DND-41 (cell line): ENCODE measurements around the gene ZIC4.

Experiments
- ATAC-seq: fragments of 200-7000 bp; cut with Tn5 transposase; 3 replicates; pipeline ENCODE4 v1.9.1; 2021; ENCODE audit warnings: low read depth; ENCODE audit not compliant: insufficient read depth
- DNase-seq: peaks from one replicate; pipeline ENCODE4 v3.0.0-alpha.2; 2020
- H2AFZ ChIP-seq: 2 replicates; pipeline ENCODE4 v1.6.0; 2012; ENCODE audit warnings: low read depth, low read length
- H3K27ac ChIP-seq: 2 replicates; pipeline ENCODE4 v1.5.1; 2012; ENCODE audit warnings: low read length, inconsistent platforms
- H3K27me3 ChIP-seq: fragments of 200-600 bp; sonication (generic); 2 replicates; pipeline ENCODE4 v1.6.0; 2012; ENCODE audit warnings: low read length, mild to moderate bottlenecking, inconsistent platforms; ENCODE audit not compliant: insufficient read depth, poor library complexity
- H3K36me3 ChIP-seq: 2 replicates; pipeline ENCODE4 v1.5.1; 2012; ENCODE audit warnings: low read length, inconsistent platforms; ENCODE audit not compliant: insufficient read depth
- H3K4me1 ChIP-seq: 2 replicates; pipeline ENCODE4 v1.5.1; 2012; ENCODE audit warnings: mild to moderate bottlenecking, low read length; ENCODE audit not compliant: insufficient read depth
- H3K4me2 ChIP-seq: 2 replicates; pipeline ENCODE4 v1.6.0; 2012; ENCODE audit warnings: mild to moderate bottlenecking, moderate library complexity, low read length, inconsistent platforms; ENCODE audit not compliant: insufficient read depth
- H3K4me3 ChIP-seq, 2 experiments: fragments of 200-600 bp in 1 of 2; shearing (Covaris generic) in 1 of 2; 2 replicates each; pipeline ENCODE4 v1.5.1; 2012 to 2016; ENCODE audit warnings: inconsistent platforms in 2 of 2, low read length in 2 of 2, mild to moderate bottlenecking in 2 of 2, low read depth in 1 of 2, moderate library complexity in 1 of 2
- H3K79me2 ChIP-seq: 2 replicates; pipeline ENCODE4 v1.6.0; 2012; ENCODE audit warnings: low read length, inconsistent platforms; ENCODE audit not compliant: insufficient read depth
- H3K9ac ChIP-seq: 2 replicates; pipeline ENCODE4 v1.6.0; 2012; ENCODE audit warnings: low read depth, mild to moderate bottlenecking, inconsistent platforms, low read length, moderate library complexity
- H3K9me3 ChIP-seq: 2 replicates; pipeline ENCODE4 v1.5.1; 2012; ENCODE audit warnings: low read length, moderate library complexity, mild to moderate bottlenecking, inconsistent platforms; ENCODE audit not compliant: insufficient read depth, severe bottlenecking
- H4K20me1 ChIP-seq: 2 replicates; pipeline ENCODE4 v1.6.0; 2012; ENCODE audit warnings: low read length; ENCODE audit not compliant: insufficient read depth
- CTCF ChIP-seq: IDR thresholded peaks from 2 replicates; pipeline ENCODE4 v1.5.1; 2012; ENCODE audit warnings: borderline replicate concordance, low read length, moderate library complexity, mild to moderate bottlenecking; ENCODE audit not compliant: poor library complexity, severe bottlenecking; ENCODE audit errors: extremely low read depth
- EZH2 ChIP-seq: IDR thresholded peaks from 3 replicates; pipeline ENCODE4 v1.6.1; 2012; ENCODE audit warnings: borderline replicate concordance, low read depth, mild to moderate bottlenecking, moderate library complexity, low read length, inconsistent platforms; ENCODE audit not compliant: severe bottlenecking

The ZIC4 gene

DNA sequence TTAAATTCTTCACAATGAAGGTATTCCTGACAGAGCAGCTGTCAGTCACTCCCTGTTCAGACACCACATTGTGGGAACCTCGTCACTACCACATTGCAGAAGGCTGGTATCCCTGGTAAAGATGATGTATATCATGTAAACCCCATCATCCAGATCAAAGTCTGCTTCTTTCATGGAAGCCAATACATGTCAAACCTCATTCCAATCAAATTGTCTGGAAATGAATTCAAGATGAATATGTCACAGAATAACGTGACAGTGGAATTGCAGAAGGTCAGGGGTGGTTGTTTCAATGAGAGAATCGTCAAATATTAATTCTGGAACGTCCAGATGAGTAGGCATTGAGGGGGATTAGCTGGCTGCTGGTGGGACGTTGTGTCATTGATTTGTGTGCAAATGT, 4.2 kb downstream of the ZIC4 start:
- Histone ChIP-seq H3K36me3 (no peaks in the 10 kb centered on the region), H3K27me3 (no peaks in the 10 kb centered on the region), H3K9ac (no peak overlapping the region), H3K4me1 (no peaks in the 10 kb centered on the region), H3K4me2 (no peak overlapping the region), H2AFZ (no peak overlapping the region), H3K79me2 (no peaks in the 10 kb centered on the region), H3K27ac (no peak overlapping the region), H3K9me3 (peaks cover 3% of the 10 kb centered on the region), H4K20me1 (no peaks in the 10 kb centered on the region), H3K4me3 (no peak overlapping the region)
- no peak for DNase-seq
- ATAC-seq = no peak
- TF ChIP-seq EZH2 = no peak
- TF ChIP-seq CTCF = no peak

- no peaks in the 10 kb centered on the region for H4K20me1 ChIP-seq
Measured at GRCh38 chr3:147401421-147401820, 4.9 kb downstream of the ZIC4 start.

GRCh38 chr3:147400999-147401398, 5.3 kb downstream of the ZIC4 start:
- H4K20me1 ChIP-seq = no peaks in the 10 kb centered on the region
- H3K27me3 ChIP-seq = no peaks in the 10 kb centered on the region
- H3K4me2 ChIP-seq = no peak overlapping the region
- no peaks in the 10 kb centered on the region for H3K4me1 ChIP-seq
- H2AFZ ChIP-seq = no peak overlapping the region
- no peak overlapping the region for H3K27ac ChIP-seq
- ATAC-seq (no peak), DNase-seq (no peak)
- peaks cover 7% of the 10 kb centered on the region for H3K9me3 ChIP-seq
- no peak overlapping the region for H3K4me3 ChIP-seq
- no peak overlapping the region for H3K9ac ChIP-seq
- TF ChIP-seq CTCF (no peak), EZH2 (no peak)
- no peaks in the 10 kb centered on the region for H3K79me2 ChIP-seq
- H3K36me3 ChIP-seq = no peaks in the 10 kb centered on the region

More at GRCh38 chr3:147401421-147401820, 4.9 kb downstream of the ZIC4 start:
- Histone ChIP-seq H2AFZ (no peak overlapping the region), H3K9ac (no peak overlapping the region), H3K27me3 (no peaks in the 10 kb centered on the region), H3K4me2 (no peak overlapping the region), H3K36me3 (no peaks in the 10 kb centered on the region), H3K79me2 (no peaks in the 10 kb centered on the region), H3K4me1 (no peaks in the 10 kb centered on the region), H3K4me3 (no peak overlapping the region), H3K27ac (no peak overlapping the region), H3K9me3 (peaks cover 4% of the 10 kb centered on the region)
- no peak for TF ChIP-seq EZH2
- TF ChIP-seq CTCF = no peak
- DNase-seq = no peak
- ATAC-seq = no peak

GRCh38 chr3:147400111-147400510, 6.2 kb downstream of the ZIC4 start:
- ATAC-seq (no peak), DNase-seq (no peak)
- no peaks in the 10 kb centered on the region for H3K79me2 ChIP-seq
- H4K20me1 ChIP-seq = no peaks in the 10 kb centered on the region
- no peaks in the 10 kb centered on the region for H3K4me1 ChIP-seq
- H3K4me2 ChIP-seq = no peak overlapping the region
- H3K27ac ChIP-seq = no peak overlapping the region
- TF ChIP-seq CTCF (no peak), EZH2 (no peak)
- H3K36me3 ChIP-seq = no peaks in the 10 kb centered on the region
- H3K9ac ChIP-seq = no peak overlapping the region
- H3K9me3 ChIP-seq = peaks cover 10% of the 10 kb centered on the region
- no peaks in the 10 kb centered on the region for H3K27me3 ChIP-seq
- H3K4me3 ChIP-seq = no peak overlapping the region
- no peak overlapping the region for H2AFZ ChIP-seq
